NB4 (cell line): Measurements from ENCODE around the gene IRS2.

ENCODE experiments used
- DNase-seq: peaks from one replicate; pipeline ENCODE4 v3.0.0; 2010; ENCODE audit warnings: low read depth
- H3K4me3 ChIP-seq: one replicate; pipeline ENCODE4 v1.5.1; 2011; ENCODE audit warnings: mild to moderate bottlenecking, low read depth, low read length, moderate library complexity
- CTCF ChIP-seq: IDR thresholded peaks from one replicate; pipeline ENCODE4 v1.5.1; 2012; ENCODE audit warnings: low read depth, low read length
- MAX ChIP-seq: IDR thresholded peaks from 2 replicates; pipeline ENCODE4 v1.6.1; 2011; ENCODE audit warnings: low read depth, low read length
- MYC ChIP-seq: IDR thresholded peaks from 2 replicates; pipeline ENCODE4 v1.6.1; 2011; ENCODE audit warnings: low read depth, low read length
- POLR2A ChIP-seq: IDR thresholded peaks from 2 replicates; pipeline ENCODE4 v1.6.1; 2011; ENCODE audit warnings: mild to moderate bottlenecking; ENCODE audit not compliant: insufficient read length; ENCODE audit errors: extremely low read depth

The IRS2 gene

DNA sequence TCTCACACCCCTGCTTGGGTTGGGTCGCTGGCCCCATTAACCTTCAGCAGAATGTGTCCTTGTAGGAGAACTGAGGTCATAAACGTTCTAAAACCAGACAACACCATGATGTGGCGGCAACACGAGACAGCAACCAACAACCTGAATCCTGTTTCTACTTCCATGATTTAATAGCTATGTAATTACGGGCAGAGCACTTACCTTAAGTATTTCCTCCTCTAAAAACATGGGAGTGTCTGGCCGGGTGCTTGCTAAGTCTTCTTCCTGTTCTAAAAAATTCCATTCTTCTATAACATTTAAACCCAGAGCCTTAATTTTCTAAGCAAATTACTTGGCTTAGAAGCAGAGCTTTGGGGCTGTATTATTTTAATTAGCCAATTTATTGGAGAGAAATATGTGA, 33.5 kb upstream of the IRS2 start:
- TF ChIP-seq MYC (no peak), CTCF (no peak), MAX (no peak), POLR2A (no peak)
- no peak for DNase-seq
- no peak overlapping the region for H3K4me3 ChIP-seq

DNA sequence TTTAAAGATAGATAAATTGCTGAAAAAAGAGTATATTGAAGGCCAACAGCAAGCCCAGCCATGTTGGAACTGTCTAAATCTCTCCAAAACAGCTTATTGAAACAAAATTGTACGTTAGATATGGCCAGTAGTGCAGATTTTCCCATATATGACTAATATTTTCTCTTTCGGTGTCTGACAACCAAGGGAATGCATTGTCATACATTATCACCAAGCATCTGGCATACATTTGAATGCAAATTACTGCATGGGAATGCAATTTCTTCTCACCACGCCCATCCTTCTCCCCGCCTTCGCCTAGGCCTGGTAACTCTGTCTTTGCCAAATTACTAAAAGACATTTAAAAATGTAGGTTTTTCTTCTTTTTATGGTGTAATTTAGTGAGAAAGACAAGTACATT, 32.5 kb upstream of the IRS2 start:
- no peak for DNase-seq
- TF ChIP-seq MAX (no peak), MYC (no peak), POLR2A (no peak), CTCF (no peak)

DNA sequence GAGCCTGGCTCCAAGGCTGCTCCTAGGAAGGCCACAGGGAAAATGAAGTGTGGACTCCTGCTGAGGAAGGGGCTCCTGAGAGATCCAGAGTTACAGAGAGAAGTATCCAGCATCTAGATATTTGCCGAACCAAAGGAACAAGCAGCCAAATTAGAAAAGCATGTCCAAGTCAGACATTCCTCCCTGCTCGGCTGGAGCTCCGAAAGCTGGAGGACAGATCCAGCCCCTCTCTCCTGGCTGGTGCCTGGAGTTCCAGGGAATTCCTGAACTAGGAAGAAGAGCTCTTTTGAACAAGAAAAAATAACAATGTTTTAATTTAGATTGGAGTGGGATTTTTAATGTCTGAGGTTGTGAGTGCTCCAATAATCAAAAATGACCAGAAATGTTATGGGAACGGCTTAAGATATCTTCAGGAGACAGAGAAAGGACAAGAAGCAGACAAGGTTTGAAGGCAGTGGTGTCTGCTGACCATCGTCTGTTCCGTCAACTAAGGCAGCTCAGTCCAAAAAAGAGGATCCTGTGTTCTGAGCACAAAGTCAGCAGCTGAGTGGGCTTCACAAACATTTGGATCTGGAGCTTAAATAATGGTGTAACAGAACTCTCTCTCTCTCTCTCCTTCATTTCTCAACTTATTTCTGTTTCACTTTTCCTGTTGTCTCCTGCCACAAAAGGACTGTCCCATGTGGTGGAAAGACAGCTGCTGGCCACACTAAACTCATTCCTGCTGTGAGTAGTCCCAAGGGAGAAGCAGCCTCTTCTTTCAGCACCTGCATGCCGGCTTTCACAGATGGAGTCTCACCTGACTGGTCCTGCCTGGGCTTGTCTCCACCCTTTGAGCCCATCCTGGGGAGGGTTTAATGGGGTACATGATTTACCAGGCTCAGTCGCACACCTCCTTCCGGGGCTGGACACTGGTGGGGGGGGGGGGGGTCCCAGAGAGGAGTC, 31.5 kb upstream of the IRS2 start:
- DNase-seq = no peak

More for the DNA sequence above, 32.5 kb upstream of the IRS2 start:
- no peak overlapping the region for H3K4me3 ChIP-seq

DNA sequence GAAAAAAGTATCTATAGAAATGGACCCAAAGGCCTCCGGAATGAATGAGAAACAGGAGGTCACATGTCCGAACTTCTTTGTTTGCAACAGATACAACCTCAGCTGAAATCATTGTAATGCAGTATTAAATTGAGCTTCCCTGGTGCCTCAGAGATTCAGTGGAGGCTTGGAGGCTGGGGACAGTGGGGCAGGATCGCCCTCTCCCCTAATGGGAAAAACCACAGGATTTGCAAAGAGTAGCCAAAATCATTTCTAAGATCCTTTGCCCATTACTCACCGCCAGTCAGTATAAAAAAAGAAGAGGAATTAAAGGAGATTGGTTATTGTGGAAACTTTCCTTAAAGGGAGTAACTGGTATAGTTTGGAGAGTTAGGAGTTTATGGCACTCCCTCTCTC, 30.4 kb upstream of the IRS2 start:
- TF ChIP-seq MAX = no peak
- TF ChIP-seq MYC = no peak
- TF ChIP-seq CTCF = no peak
- no peak for TF ChIP-seq POLR2A
- no peak overlapping the region for H3K4me3 ChIP-seq
- no peak for DNase-seq

More for the DNA sequence above, 31.5 kb upstream of the IRS2 start:
- no peak overlapping the region for H3K4me3 ChIP-seq
- TF ChIP-seq MAX (no peak), POLR2A (no peak)

DNA sequence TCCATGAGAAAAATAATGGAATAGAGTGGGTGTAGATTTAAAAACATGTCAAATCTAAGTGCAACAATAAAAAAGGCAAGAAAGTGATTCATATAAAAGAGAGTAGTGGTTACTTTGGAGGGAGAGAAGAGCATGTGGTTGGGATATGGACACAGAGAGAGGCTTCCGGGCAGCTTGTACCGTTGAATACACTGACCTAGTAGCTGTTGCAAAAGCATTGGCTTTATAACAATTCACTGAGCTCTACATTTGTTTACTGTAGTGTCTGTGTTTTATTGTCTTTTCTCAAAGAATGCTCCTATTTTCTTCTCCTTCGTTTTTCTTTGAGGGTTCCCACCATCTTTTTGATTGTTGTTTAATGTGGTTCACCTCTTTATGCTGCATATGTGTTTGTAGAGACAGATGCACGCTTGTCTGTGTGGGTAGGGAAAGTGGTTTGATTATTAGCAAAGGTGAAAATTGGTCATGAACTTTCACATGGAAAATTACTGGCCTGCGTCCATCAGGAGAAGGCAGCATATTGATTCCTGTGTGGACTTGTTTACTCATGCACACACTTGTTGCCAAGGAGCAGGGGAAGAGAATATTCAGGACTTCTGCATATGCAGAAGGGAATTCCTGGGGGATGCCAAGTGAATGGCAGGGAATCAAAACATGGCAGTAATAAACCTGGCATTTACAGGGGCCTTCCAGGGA, 29.9 kb upstream of the IRS2 start:
- no peak for TF ChIP-seq POLR2A
- no peak for TF ChIP-seq CTCF
- TF ChIP-seq MYC = no peak
- TF ChIP-seq MAX = no peak
- no peak for DNase-seq
- H3K4me3 ChIP-seq = no peak overlapping the region

GRCh38 chr13:109815651-109816050, 29.3 kb upstream of the IRS2 start:
- no peak for DNase-seq
- no peak for TF ChIP-seq POLR2A
- TF ChIP-seq CTCF = no peak
- no peak for TF ChIP-seq MYC
- TF ChIP-seq MAX = no peak
- no peak overlapping the region for H3K4me3 ChIP-seq
